HG02798 (cell line): ENCODE results near the gene RUNX3.
"Not testable (repeated sequence)": the region's sequence is repeated elsewhere in the genome, so short reads cannot be mapped to it uniquely, and the experiment has no call there.

Experiments used
- ATAC-seq: cut with Tn5 transposase; IDR thresholded peaks from one replicate; pipeline ENCODE4 v1.9.1; 2021; ENCODE audit warnings: mild to moderate bottlenecking; ENCODE audit not compliant: unreplicated experiment, poor library complexity

The RUNX3 gene

DNA sequence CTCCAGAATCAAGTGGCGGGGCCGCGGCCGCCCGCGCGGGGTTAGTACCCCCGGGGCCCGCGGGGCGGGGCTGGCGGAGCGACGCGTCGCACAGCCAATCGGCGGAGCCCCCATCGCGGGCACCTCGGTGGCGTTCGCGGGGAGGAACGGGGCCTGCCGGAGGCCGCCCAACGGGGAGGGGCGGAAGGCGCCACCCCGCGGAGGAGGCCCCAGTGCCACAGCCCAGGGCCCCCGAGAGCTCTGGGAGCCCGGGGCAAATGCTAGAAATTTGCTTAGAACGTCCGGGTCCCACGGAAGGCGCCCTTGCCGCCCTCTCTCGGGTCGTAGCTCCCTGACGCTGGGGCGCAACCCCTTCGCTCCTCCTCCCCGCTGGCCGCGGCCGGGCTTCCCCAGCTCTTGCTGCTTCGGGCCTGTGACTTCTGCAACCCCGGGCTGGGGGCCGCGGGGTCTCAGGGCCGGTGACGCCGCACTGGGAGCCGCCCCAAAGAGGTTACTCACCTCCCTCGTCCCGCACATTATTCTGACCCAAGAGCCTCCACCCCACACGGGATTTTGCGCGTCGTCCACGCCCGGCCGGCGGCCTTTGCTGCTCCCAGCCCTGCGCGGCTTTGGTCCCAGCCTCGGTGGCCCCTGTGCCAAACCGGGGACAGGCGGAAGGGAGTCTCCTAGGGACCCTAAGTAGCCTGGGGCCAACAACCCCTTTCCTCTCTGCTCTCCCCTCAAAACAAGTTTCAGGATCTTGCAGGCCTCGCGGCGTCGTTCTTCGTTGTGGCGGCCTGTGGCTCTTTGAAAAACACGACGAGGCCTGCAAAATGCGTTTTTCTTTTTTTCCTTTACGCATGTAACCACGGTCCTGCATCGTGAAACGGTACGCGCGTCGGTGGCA lies at the start of gene RUNX3:
Gene RUNX3, minus strand, starts transcription at position 17 of the 886 bp plus-strand sequence. CDS start 408 bp downstream, outside the sequence.
- ATAC-seq, result peak; percentile 83

DNA sequence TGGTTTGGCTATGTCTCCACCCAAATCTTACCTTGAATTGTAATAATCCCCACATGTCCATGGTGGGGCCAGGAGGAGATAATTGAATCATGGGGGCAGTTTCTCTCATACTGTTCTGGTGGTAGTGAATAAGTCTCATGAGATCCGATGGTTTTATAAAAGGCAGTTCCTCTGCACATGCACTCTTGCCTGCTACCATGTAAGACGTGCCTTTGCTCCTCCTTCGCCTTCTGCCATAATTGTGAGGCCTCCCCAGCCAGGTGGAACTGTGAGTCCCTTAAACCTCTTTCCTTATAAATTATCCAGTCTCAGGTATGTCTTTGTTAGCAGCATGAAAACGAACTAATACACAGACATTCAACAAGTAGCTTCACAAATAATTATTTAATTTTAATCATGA lies 49.2 kb upstream of the RUNX3 start:
- not testable (repeated sequence) for ATAC-seq

DNA sequence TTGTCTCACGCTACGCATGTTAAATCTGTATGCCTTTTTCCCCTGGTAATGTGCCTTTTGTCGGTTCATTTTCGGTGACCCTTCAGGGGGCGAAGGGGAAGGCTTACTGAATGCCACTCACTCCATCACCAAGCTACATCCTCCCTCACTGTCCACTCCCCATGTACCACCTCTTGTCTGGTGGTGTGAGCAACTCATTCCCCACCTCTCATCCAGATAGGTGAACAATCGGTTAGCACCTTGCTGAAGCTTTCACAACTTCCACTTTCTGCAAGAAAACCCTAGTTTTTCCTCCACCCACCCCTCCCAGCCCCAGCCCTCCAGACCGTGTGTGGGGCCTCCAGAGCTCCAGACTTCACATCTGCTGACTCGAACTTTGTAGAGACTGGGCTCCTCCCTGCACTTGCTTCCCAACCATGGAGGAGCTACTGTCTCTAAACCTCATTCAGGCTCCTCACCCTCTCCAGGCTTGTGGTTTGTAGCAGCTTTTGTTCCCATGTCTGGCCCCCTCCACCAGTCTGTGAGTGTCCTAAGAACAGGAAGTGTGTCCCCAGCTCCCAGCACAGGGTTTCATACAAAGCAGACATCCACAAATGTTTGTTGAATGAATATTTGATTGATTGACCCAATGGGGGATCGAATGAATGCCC lies 48.4 kb upstream of the RUNX3 start:
- no peak for ATAC-seq

DNA sequence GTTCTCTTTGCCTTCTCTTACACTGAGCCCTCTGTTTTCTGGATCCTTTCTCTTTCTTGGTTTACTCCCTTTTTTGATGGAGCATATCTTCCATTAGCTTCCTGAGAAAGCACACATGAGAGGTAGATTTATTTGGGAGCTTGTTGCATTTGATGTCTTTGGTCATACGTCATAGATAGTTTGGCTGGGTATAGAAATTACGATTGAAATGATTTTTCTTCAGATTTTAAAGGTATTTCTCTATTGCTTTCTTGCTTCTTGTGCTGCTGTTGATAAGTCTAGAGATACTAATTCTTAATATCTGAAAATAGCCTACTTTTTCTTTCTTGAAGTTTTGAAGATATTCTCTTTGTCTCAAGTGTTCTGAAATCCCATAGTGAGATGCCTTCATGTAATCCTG lies 45.3 kb upstream of the RUNX3 start:
- no peak for ATAC-seq

- no peak for ATAC-seq
These were observed 43.2 kb upstream of the RUNX3 start for GRCh38 chr1:24973315-24973714.

DNA sequence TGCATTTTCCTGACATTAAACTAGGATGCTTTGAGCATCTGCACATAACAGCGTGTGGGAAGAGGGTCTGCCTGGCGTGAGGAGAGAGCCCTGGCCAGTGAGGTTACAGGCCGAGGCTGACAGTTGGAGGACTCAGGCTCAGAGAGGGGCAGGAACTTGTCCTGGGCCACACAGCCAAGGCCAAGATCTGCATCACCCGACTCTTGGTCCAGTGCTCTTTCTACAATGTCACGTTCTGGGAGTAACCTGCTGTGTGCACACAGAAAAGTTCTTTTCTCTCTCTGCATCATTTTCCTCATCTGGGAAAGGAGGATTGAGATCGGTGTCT lies 42.8 kb upstream of the RUNX3 start:
- ATAC-seq, result no peak

DNA sequence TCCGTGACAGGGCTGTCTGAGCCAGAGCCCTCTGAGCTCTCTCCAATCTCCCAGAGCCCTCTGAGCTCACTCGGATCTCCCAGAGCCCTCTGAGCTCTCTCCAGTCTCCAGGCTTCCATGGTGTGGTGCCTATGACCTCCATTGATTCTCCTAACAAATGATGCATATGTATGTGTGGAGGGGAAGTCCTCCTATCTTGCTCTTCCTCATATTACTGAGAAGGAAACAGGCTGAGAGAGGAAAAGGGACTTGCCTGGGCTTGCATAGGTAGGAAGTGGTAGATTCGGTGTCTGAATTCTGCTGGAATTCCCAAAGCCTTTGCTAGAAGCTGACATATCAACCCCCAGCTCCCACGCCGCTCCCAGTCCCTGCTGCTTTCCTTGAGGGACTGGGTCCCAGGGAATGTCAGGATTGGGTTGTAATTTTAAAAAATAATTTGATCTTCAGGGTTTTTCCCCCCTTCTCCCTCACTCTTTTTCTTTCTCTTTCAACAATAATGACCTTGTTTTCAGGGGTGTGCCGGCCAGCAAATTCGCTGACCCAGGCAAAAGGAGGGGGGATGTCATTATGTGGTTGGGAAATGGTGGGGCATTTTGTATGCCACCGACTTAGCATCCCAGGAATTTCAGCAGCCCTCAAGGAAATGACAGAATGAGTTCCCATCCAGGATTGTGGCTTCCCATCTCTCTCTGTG lies 42.3 kb upstream of the RUNX3 start:
- no peak for ATAC-seq

DNA sequence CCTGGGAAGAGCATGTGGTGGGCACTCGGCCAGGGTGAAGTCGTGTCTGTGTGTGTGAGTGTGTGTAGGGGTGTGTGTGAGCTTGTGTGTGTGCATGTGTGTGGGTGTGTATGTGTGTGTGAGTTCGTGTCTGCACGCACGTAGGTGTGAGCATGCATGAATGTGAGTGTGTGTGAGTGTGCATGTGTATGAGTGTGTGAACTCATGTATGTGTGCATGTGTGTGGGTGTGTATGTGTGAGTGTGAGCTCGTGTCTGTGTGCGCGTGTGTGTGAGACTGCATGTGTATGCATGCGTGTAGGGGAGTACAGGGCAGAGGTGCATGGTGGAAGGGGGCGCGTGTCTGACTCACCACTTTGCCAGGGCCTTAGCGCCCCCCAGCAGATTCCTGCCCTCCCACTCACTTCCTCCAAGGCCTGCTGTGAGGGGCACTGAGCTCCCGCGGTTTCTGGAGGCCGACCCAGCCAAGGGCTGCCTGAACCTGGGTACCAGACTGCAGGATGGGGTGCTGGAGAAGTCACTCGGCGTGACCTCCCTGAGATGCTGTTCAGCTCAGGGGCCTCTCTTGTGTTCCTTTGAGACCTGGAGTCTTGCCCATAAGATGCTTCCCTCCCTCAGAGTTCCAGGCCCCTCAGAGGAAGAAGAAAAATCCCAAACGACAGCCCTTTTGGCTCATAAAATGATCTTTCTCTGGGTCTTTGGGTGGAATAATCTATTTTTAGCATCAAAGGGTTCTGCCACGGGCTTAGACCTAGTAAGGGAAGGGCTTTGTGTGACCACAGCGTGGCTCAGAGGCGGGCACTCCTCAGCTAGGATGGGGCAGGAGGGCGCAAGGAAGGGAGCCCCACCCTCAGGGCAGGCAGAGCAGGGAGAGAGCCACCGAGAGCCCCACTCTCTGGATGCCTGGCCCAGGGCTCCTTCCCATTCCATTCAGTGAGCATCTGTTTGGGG lies 41.1 kb upstream of the RUNX3 start:
- ATAC-seq, result no peak

DNA sequence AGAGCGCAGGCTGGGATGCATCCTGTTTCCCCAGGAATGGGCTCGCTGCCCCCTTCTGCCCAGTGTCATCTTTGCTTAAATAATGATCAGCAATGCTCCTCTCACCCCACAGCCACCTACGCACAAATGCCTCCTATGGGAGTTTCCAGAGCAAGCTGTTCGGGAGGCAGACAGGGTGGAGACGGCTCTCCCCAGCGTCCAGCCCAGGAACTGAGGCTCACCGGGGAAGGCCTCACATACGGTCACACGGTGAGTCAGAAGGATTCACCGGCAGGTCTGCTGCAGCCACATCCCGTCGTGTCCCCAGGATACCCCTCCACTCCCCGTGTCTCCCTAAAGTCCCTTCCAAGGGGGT lies 40.3 kb upstream of the RUNX3 start:
- ATAC-seq, result no peak

- no peak for ATAC-seq
These were observed 39.7 kb upstream of the RUNX3 start for GRCh38 chr1:24969596-24970398.

DNA sequence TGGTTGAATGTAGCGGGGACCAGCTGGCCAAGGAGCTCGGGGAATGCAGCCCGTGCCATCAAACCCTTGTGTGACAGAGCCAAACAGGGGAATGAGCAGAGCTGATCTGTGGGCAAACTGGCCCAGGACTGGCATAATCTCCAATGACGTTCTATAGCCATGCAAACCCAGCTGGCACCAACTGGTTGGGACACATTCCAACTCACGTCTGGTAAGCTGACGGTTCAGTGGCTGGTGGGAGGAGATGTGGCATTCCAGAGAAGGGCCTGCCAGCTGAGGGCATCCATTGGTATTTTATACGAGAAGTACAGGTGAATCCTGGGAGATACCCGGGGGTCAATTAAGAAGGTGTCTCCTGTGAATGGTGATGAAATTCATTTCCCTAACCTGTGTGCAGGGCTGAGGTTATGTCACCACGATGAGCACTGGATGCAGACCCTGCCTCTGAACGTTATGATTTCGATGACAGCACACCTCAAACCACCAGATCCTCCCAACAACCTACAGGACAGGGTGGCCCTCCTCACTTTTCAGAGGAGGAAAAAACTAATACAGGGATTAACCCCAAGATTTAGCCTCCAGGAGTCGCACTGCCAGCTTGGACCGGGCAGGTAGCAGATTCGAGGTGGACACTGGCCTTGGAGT lies 39.0 kb upstream of the RUNX3 start:
- no peak for ATAC-seq

GRCh38 chr1:24967962-24968361 lies 37.9 kb upstream of the RUNX3 start:
- no peak for ATAC-seq

GRCh38 chr1:24967555-24967954 lies 37.5 kb upstream of the RUNX3 start:
- no peak for ATAC-seq

DNA sequence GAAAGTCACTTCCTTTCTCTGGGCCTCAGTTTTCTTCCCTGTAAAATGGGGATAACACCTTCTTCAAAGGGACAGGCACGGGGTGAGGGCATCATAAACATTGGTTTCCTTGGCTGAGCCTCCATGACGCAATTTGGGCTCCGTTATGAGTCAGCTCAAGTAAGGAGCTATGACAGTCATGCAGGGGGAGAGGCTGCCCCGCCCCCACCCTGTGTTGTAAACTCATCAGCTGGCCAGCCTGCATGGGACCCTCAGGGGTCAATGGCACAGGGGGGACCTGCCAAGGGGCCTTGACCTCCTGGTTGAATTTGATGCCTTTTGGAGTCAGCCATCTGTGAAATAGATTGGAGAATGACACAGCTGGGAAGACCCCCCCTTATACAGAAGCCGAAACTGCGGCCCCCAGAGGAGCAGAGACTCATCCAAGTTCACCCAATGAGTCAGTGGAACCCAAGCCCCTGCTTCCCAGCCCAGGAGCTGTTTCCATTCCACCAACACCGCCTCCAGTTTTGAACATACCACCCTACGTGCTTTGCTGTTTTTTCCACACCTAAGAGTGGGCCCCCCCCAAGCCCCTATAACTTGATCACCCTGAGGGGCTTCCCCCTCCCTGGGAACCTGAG lies 36.8 kb upstream of the RUNX3 start:
- ATAC-seq, result no peak

DNA sequence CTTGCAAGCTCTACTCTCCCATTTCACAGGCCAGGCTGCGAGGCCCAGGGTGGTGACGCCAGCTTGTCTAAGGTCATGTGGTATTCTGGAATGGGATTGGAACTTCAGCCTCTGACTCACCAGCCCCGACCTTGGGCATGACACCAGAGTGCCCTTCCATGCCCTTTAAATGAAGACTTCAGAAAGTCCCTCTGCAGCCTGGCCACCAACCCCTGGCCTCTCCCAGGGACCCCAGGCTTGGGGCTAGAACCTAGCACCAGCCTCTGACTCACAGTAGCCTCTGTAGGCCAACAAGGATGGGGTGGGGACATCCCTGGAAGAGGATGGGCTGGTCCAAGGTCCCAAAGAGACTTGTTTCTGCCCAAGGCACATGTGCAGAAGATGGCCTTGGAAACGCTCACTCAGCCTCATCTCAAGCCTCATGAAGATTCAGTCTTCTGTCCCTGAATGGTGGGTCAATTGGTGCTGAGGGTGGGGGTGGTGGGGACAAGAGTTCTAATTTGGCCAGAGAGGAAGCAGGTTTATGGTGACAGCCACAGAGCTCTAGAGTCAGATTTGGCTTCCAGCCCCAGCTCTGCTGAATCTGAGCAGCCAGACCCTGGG lies 36.1 kb upstream of the RUNX3 start:
- ATAC-seq, result no peak

DNA sequence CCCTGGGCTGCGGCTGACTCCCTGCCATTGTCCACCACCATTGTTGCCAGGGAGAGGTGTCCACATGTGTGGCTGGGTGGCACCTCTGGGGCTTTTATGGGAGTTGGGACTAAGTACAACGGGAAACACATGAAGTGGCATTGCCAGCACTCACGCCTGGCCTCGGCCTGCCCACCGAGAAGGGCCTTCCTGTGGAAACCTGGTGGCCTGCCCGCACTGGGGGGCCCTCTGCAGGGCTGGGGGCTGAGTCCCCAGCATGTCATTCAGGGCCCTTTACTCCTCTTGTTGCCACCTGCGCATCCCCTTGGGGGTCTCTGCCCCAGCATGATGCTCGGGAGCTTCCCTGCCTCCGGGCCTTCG lies 35.5 kb upstream of the RUNX3 start:
- ATAC-seq, result no peak

DNA sequence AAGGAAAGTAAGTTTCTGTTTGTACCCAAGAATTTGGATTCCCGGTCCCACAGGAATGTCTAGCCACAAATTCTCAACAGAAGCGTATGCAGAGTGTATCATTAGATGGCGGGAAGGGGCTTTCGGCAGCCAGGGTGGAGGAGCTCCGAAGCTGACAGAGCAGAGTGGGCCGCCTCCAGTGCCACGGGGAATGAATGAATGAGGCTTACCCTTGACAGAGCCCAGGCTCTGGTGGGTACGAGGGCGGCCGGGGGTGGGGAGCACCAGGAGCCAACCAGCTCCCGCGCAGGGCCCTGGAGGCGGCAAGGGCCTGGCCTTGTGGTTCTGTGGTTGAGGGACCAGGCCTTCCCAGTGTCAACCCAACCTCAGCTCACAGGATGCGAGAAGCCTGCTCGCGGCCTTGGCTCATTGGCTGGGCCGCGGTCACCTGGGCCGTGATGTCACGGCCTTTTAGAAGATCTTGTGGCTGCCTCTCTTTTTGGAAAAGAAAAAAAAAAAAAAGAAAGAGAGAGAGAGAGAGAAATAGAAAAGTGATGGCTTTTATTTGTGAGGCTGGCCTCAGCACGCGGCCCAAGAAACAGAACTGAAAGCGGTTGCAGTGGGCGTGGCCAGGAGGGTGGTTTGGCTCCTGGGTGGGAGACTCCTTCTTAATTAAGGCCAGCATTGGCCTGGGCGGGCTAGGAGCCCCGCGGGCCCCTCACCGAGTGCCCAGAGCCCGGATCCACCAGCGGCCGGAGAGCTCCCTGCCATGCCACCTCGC lies 34.9 kb upstream of the RUNX3 start:
- peak; percentile 91 for ATAC-seq
